K562 (cell line): Measurements from ENCODE around the gene NTRK2. TPM values are rescaled to one million over a fixed set of nuclear protein-coding genes. Genes with fewer than 3 reads are reported as not detected.

ENCODE experiments used
- ATAC-seq: fragments of 200-7000 bp; cut with Tn5 transposase; 3 replicates; pipeline ENCODE4 v1.9.1; 2020; ENCODE audit warnings: moderate library complexity
- BruUV-seq: library from RNA; stranded (reverse); fragments of 400-500 nt; replicated peaks from 2 replicates; lab custom pipeline; 2021; lab: Mats Ljungman, UMichigan
- CTCF ChIA-PET: fragments of 300-600 bp; formaldehyde crosslinking; extraction: SDS; loops from one replicate; lab custom pipeline; 2021; ENCODE audit warnings: low intra/inter-chr PET ratio; lab: Yijun Ruan, JAX
- POLR2A ChIA-PET: fragments of 300-600, 350-650 bp; sonication (Branson Sonifier 250); formaldehyde crosslinking; extraction: SDS; loops from one replicate; lab custom pipeline; 2021; ENCODE audit warnings: antibody characterized with exemption, inconsistent platforms; lab: Yijun Ruan, JAX
- DNase-seq, 4 experiments: peaks; one replicate each; pipeline versions ENCODE4 v3.0.0 to v3.0.0-alpha.2; 2011 to 2018; ENCODE audit warnings: low spot score in 3 of 4, mixed read lengths in 3 of 4; ENCODE audit errors: extremely low read depth in 1 of 4
- FAIRE-seq: peaks from 2 replicates; lab custom pipeline; 2011; peaks lifted over from hg19 to GRCh38; lab: Jason Lieb, UNC
- H2AFZ ChIP-seq: 2 replicates; pipeline ENCODE4 v1.6.0; 2011; ENCODE audit warnings: low read depth, low read length, control low read depth, inconsistent platforms
- H3K27ac ChIP-seq: fragments of 200-600 bp; 3 replicates; pipeline ENCODE4 v1.8.0; 2011; ENCODE audit warnings: low read depth, mild to moderate bottlenecking, control low read depth, inconsistent platforms, low read length, moderate library complexity, mixed read lengths; ENCODE audit errors: extremely low read depth
- H3K27me3 ChIP-seq, 2 experiments: fragments of 300-600 bp in 1 of 2; 2 replicates in 1 of 2; 3 replicates in 1 of 2; pipeline versions ENCODE4 v1.6.0 to v1.8.0; 2011; ENCODE audit warnings: inconsistent platforms in 2 of 2, low read length in 2 of 2, mild to moderate bottlenecking in 1 of 2, mixed read lengths in 1 of 2, moderate library complexity in 1 of 2; ENCODE audit not compliant: control insufficient read depth in 2 of 2, insufficient read depth in 2 of 2
- H3K36me3 ChIP-seq: fragments of 300-600 bp; 3 replicates; pipeline ENCODE4 v1.8.0; 2011; ENCODE audit warnings: mild to moderate bottlenecking, low read length, inconsistent platforms; ENCODE audit not compliant: control insufficient read depth, insufficient read depth
- H3K4me1 ChIP-seq, 2 experiments: fragments of 200-600 bp in 1 of 2; replicated peaks in 1 of 2; 2 replicates in 1 of 2; 3 replicates in 1 of 2; pipeline versions ENCODE4 v1.5.1 to v1.8.0; 2011; ENCODE audit warnings: inconsistent platforms in 2 of 2, low read length in 2 of 2, mild to moderate bottlenecking in 1 of 2, mixed read lengths in 1 of 2, moderate library complexity in 1 of 2; ENCODE audit not compliant: control insufficient read depth in 2 of 2, insufficient read depth in 2 of 2
- H3K4me2 ChIP-seq: 2 replicates; pipeline ENCODE4 v1.6.1; 2011; ENCODE audit warnings: low read length, control low read depth, inconsistent platforms, mixed read lengths; ENCODE audit not compliant: insufficient read depth
- H3K4me3 ChIP-seq: fragments of 200-600 bp; sonication (generic), shearing (Covaris generic); 2 replicates; pipeline ENCODE4 v1.5.1; 2016; ENCODE audit warnings: control low read depth, inconsistent platforms
- H3K79me2 ChIP-seq: fragments of 200-600 bp; 3 replicates; pipeline ENCODE4 v1.8.0; 2011; ENCODE audit warnings: low read length, inconsistent platforms; ENCODE audit not compliant: control insufficient read depth, insufficient read depth
- H3K9ac ChIP-seq, 2 experiments: 2 replicates each; pipeline versions ENCODE4 v1.6.0 to v1.6.1; 2011; ENCODE audit warnings: low read depth in 2 of 2, low read length in 2 of 2, control low read depth in 1 of 2, inconsistent platforms in 1 of 2, mild to moderate bottlenecking in 1 of 2, mixed read lengths in 1 of 2; ENCODE audit not compliant: insufficient read depth in 1 of 2
- H3K9me1 ChIP-seq: one replicate; pipeline ENCODE4 v1.6.0; 2011; ENCODE audit warnings: inconsistent platforms, mild to moderate bottlenecking, low read length, moderate library complexity; ENCODE audit not compliant: control insufficient read depth, insufficient read depth
- H3K9me3 ChIP-seq: replicated peaks from 2 replicates; pipeline ENCODE4 v1.5.1; 2011; ENCODE audit warnings: low read depth, low read length, inconsistent platforms; ENCODE audit not compliant: control insufficient read depth, insufficient read depth
- H4K20me1 ChIP-seq: replicated peaks from 2 replicates; pipeline ENCODE4 v1.6.1; 2011; ENCODE audit warnings: low read length, inconsistent platforms, mixed read lengths; ENCODE audit not compliant: control insufficient read depth, insufficient read depth
- CBX2 ChIP-seq: fragments of 200-600 bp; sonication (generic); IDR thresholded peaks from one replicate; pipeline ENCODE4 v1.6.1; 2012; ENCODE audit warnings: mild to moderate bottlenecking, low read length, inconsistent platforms; ENCODE audit not compliant: insufficient read depth, poor library complexity, severe bottlenecking
- E2F4 ChIP-seq: sonication (generic); formaldehyde crosslinking; IDR thresholded peaks from 2 replicates; pipeline ENCODE4 v1.8.0; 2022; ENCODE audit warnings: mild to moderate bottlenecking, low read depth, missing genetic modification reagents
- FOS ChIP-seq: IDR thresholded peaks from 3 replicates; pipeline ENCODE4 v1.6.1; 2011; ENCODE audit not compliant: insufficient read length; ENCODE audit errors: extremely low read depth
- FOXK2 ChIP-seq, 2 experiments: fragments of 450-650 bp; IDR thresholded peaks in 1 of 2; conservative IDR thresholded peaks in 1 of 2; 2 replicates each; pipeline ENCODE4 v1.6.1; 2016; ENCODE audit warnings: low read depth in 2 of 2, mild to moderate bottlenecking in 1 of 2
- MTA3 ChIP-seq: fragments of 450-650 bp; formaldehyde crosslinking; IDR thresholded peaks from 2 replicates; pipeline ENCODE4 v1.6.1; 2017; ENCODE audit warnings: mild to moderate bottlenecking, borderline replicate concordance
- NFIX ChIP-seq: fragments of 250-450 bp; sonication (Bioruptor Pico); IDR thresholded peaks from 2 replicates; pipeline ENCODE4 v1.4.0; 2020; ENCODE audit warnings: low read depth, mild to moderate bottlenecking, moderate library complexity
- PHF21A ChIP-seq: fragments of 450-650 bp; IDR thresholded peaks from 2 replicates; pipeline ENCODE4 v1.6.1; 2017; ENCODE audit warnings: low read depth, borderline replicate concordance
- PHTF2 ChIP-seq: fragments of 250-450 bp; sonication (Bioruptor Pico); IDR thresholded peaks from 2 replicates; pipeline ENCODE4 v1.5.0; 2021; ENCODE audit warnings: mild to moderate bottlenecking
- TAF7 ChIP-seq: fragments of 450-650 bp; IDR thresholded peaks from 2 replicates; pipeline ENCODE4 v1.6.1; 2016; ENCODE audit warnings: missing genetic modification characterization, missing compliant biosample characterization
- ZBTB34 ChIP-seq: fragments of 250-450 bp; sonication (Bioruptor Pico); IDR thresholded peaks from 2 replicates; pipeline ENCODE4 v1.8.0; 2021; ENCODE audit warnings: mild to moderate bottlenecking, moderate library complexity
- ZBTB5 ChIP-seq: fragments of 450-650 bp; IDR thresholded peaks from 2 replicates; pipeline ENCODE4 v1.6.1; 2017; ENCODE audit warnings: antibody characterized with exemption
- ZKSCAN3 ChIP-seq: fragments of 250-450 bp; sonication (Bioruptor Pico); IDR thresholded peaks from 2 replicates; pipeline ENCODE4 v1.4.0; 2020
- ZNF3 ChIP-seq: fragments of 250-450 bp; sonication (Bioruptor Pico); IDR thresholded peaks from 2 replicates; pipeline ENCODE4 v1.5.0; 2021; ENCODE audit warnings: mild to moderate bottlenecking, moderate library complexity
- WGBS: fragments of 100-300 bp; shearing (Covaris generic); methylation state at CpG from one replicate; pipeline ENCODE4 v1.1.6; 2016; ENCODE audit warnings: low coverage, mixed read lengths; ENCODE audit not compliant: insufficient coverage; ENCODE audit errors: missing lambda C conversion rate; 5-methylcytosine and 5-hydroxymethylcytosine counted together
- in situ Hi-C: fragments of 300-500 bp; cut with MboI; formaldehyde crosslinking; loops from 4 replicates; pipeline ENCODE4 v1.15.0; 2018; ENCODE audit warnings: inconsistent platforms, mixed read lengths
- intact Hi-C: fragments of 100-400 bp; cut with micrococcal nuclease; formaldehyde crosslinking; loops from 2 replicates; pipeline ENCODE4 v1.14.2; 2022
- polyA plus RNA-seq, 8 experiments: library from polyadenylated mRNA; depleted of rRNA in 4 of 8; stranded (reverse) in 5 of 8; unstranded in 3 of 8; fragments of >200 nt; fragmentation: Nextera tagmentation in 2 of 8; fragmentation: Illumina TruSeq in 1 of 8; extraction: Ambion mirVana in 2 of 8; extraction: Trizol in 1 of 8; gene quantifications; 2 replicates each; pipeline versions ENCODE4 v1.2.1 to v1.2.3, GENCODE V29; 2011 to 2014; ENCODE audit warnings: inconsistent platforms in 1 of 8, missing spikeins in 1 of 8
- total RNA-seq, 7 experiments: library from RNA; depleted of rRNA in 6 of 7; stranded (reverse); fragments of >200 nt in 6 of 7; fragmentation: Illumina TruSeq in 2 of 7; extraction: Trizol in 2 of 7; gene quantifications; 2 replicates each; pipeline versions ENCODE4 v1.2.1 to v1.2.3, GENCODE V29; 2011 to 2021; ENCODE audit warnings: low replicate concordance in 1 of 7

NTRK2 gene
- total and polyA plus RNA-seq, 9 of the 15 experiments (the other 6 are each of a cell fraction or from before 2014, with no cell fraction given): not detected

GRCh38 chr9:84867186-84867585 lies 197.7 kb downstream of the NTRK2 start:
- no TSS peak for BruUV-seq
- intact Hi-C loops: no loop called here
- ATAC-seq: no peak

GRCh38 chr9:84869091-84869490 lies 199.6 kb downstream of the NTRK2 start:
- Histone ChIP-seq H3K4me1 (no peaks in the 10 kb centered on the region), H2AFZ (no peak overlapping the region), H3K79me2 (no peaks in the 10 kb centered on the region), H3K36me3 (no peaks in the 10 kb centered on the region), H3K9me3 (no peaks in the 10 kb centered on the region), H3K9ac (no peak overlapping the region), H3K4me2 (no peak overlapping the region), H4K20me1 (no peaks in the 10 kb centered on the region), H3K27me3 (no peaks in the 10 kb centered on the region), H3K4me3 (no peak overlapping the region), H3K9me1 (no peaks in the 10 kb centered on the region), H3K27ac (no peak overlapping the region)
- intact Hi-C loops: no loop called here
- in situ Hi-C loops: no loop called here
- ChIA-PET POLR2A (no interaction called here), CTCF (no interaction called here)
- FAIRE-seq (no peak), DNase-seq (no peak), ATAC-seq (no peak)
- 0% methylated on average over 2 of the region's 2 CpGs for WGBS
- BruUV-seq: no TSS peak
- TF ChIP-seq TAF7 (tag) (no peak), NFIX (CRISPR knock-in tag) (no peak), PHTF2 (CRISPR knock-in tag) (no peak), ZNF3 (CRISPR knock-in tag) (no peak), MTA3 (no peak), ZBTB5 (no peak), E2F4 (CRISPR knock-in tag) (no peak), ZBTB34 (no peak), ZKSCAN3 (no peak), FOXK2 (conservative IDR thresholded peaks at IDR 0.05 in 1 of 2, IDR thresholded peaks at IDR 0.05 in 1 of 2; ENCODE audit: low read depth in 2 of 2) (no peak), CBX2 (no peak), FOS (no peak)

More at GRCh38 chr9:84867186-84867585, 197.7 kb downstream of the NTRK2 start:
- Histone ChIP-seq H2AFZ (no peak overlapping the region), H4K20me1 (no peaks in the 10 kb centered on the region), H3K36me3 (no peaks in the 10 kb centered on the region), H3K9me1 (no peaks in the 10 kb centered on the region), H3K9ac (no peak overlapping the region), H3K79me2 (no peaks in the 10 kb centered on the region), H3K9me3 (no peaks in the 10 kb centered on the region), H3K4me3 (no peak overlapping the region), H3K27ac (no peak overlapping the region), H3K27me3 (no peaks in the 10 kb centered on the region), H3K4me1 (no peaks in the 10 kb centered on the region), H3K4me2 (no peak overlapping the region)
- FAIRE-seq (no peak), DNase-seq (no peak)
- POLR2A ChIA-PET: no interaction called here
- 0% methylated on average over 2 of the region's 3 CpGs for WGBS
- CTCF ChIA-PET: no interaction called here
- in situ Hi-C loops: no loop called here
- no peak for TF ChIP-seq PHF21A
